T47D (cell line): ENCODE measurements around the gene MYO10.
"Not testable (repeated sequence)": the region's sequence is repeated elsewhere in the genome, so short reads cannot be mapped to it uniquely, and the experiment has no call there.

Experiments
- DNase-seq, 2 experiments: peaks; one replicate each; pipeline versions ENCODE4 v3.0.0 to v3.0.0-alpha.2; 2011 to 2012; ENCODE audit warnings: low read depth in 1 of 2, low spot score in 1 of 2
- JUND ChIP-seq: IDR thresholded peaks from 2 replicates; pipeline ENCODE4 v1.6.1; 2012; ENCODE audit warnings: low read depth
- in situ Hi-C: cut with HindIII; loops from 2 replicates; pipeline ENCODE4 v1.10.0; 2016; ENCODE audit warnings: low sequenced_read_pairs, low pct_unique_long_range_greater_than_20kb

The MYO10 gene

GRCh38 chr5:16856531-16856930 is 79.6 kb downstream of the MYO10 start:
- in situ Hi-C loops, result no loop called here
- no peak for DNase-seq
- TF ChIP-seq JUND, result no peak

- in situ Hi-C loops, result no loop called here
- no peak for DNase-seq
- no peak for TF ChIP-seq JUND
Measured at GRCh38 chr5:16855898-16856297, 80.2 kb downstream of the MYO10 start.

GRCh38 chr5:16855485-16855884 is 80.6 kb downstream of the MYO10 start:
- DNase-seq, result no peak
- in situ Hi-C loops, result no loop called here
- no peak for TF ChIP-seq JUND

GRCh38 chr5:16854351-16854750 is 81.7 kb downstream of the MYO10 start:
- DNase-seq, result no peak

GRCh38 chr5:16853518-16853917 is 82.6 kb downstream of the MYO10 start:
- in situ Hi-C loops, result no loop called here
- TF ChIP-seq JUND, result no peak
- no peak for DNase-seq

More at GRCh38 chr5:16854351-16854750, 81.7 kb downstream of the MYO10 start:
- in situ Hi-C loops, result no loop called here
- TF ChIP-seq JUND, result no peak

- in situ Hi-C loops, result no loop called here
- no peak for DNase-seq
- no peak for TF ChIP-seq JUND
Measured at GRCh38 chr5:16852251-16853005, 83.7 kb downstream of the MYO10 start.

GRCh38 chr5:16849775-16850174 is 86.3 kb downstream of the MYO10 start:
- TF ChIP-seq JUND, result no peak
- no peak for DNase-seq
- in situ Hi-C loops, result no loop called here

GRCh38 chr5:16849181-16849580 is 86.9 kb downstream of the MYO10 start:
- DNase-seq, result no peak
- in situ Hi-C loops, result no loop called here
- TF ChIP-seq JUND, result no peak

GRCh38 chr5:16844952-16845351 is 91.1 kb downstream of the MYO10 start:
- in situ Hi-C loops, result no loop called here
- TF ChIP-seq JUND, result no peak
- DNase-seq, result peak in 1 of 2 experiments; percentile 53

- TF ChIP-seq JUND, result no peak
- in situ Hi-C loops, result no loop called here
- no peak for DNase-seq
Measured at GRCh38 chr5:16842896-16843295, 93.2 kb downstream of the MYO10 start.

GRCh38 chr5:16841416-16841815 is 94.7 kb downstream of the MYO10 start:
- no peak for TF ChIP-seq JUND
- in situ Hi-C loops, result no loop called here
- no peak for DNase-seq

GRCh38 chr5:16837305-16837704 is 98.8 kb downstream of the MYO10 start:
- TF ChIP-seq JUND, result no peak
- in situ Hi-C loops, result no loop called here
- no peak for DNase-seq

- in situ Hi-C loops, result no loop called here
- TF ChIP-seq JUND, result no peak
- DNase-seq, result no peak
Measured at GRCh38 chr5:16834029-16834428, 102.1 kb downstream of the MYO10 start.

- in situ Hi-C loops, DNase-seq: not testable (repeated sequence)
Measured at GRCh38 chr5:16831326-16831725, 104.8 kb downstream of the MYO10 start.
